GM12801 (cell line): ENCODE data around the gene KAT14.

Experiments used
- TF ChIP-seq, protein P1 (sequence below): IDR thresholded peaks from one replicate; pipeline ENCODE4 v1.5.1; 2011; ENCODE audit warnings: control low read depth; ENCODE audit not compliant: insufficient read length; ENCODE audit errors: extremely low read depth

KAT14 gene, protein sequence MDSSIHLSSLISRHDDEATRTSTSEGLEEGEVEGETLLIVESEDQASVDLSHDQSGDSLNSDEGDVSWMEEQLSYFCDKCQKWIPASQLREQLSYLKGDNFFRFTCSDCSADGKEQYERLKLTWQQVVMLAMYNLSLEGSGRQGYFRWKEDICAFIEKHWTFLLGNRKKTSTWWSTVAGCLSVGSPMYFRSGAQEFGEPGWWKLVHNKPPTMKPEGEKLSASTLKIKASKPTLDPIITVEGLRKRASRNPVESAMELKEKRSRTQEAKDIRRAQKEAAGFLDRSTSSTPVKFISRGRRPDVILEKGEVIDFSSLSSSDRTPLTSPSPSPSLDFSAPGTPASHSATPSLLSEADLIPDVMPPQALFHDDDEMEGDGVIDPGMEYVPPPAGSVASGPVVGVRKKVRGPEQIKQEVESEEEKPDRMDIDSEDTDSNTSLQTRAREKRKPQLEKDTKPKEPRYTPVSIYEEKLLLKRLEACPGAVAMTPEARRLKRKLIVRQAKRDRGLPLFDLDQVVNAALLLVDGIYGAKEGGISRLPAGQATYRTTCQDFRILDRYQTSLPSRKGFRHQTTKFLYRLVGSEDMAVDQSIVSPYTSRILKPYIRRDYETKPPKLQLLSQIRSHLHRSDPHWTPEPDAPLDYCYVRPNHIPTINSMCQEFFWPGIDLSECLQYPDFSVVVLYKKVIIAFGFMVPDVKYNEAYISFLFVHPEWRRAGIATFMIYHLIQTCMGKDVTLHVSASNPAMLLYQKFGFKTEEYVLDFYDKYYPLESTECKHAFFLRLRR

DNA sequence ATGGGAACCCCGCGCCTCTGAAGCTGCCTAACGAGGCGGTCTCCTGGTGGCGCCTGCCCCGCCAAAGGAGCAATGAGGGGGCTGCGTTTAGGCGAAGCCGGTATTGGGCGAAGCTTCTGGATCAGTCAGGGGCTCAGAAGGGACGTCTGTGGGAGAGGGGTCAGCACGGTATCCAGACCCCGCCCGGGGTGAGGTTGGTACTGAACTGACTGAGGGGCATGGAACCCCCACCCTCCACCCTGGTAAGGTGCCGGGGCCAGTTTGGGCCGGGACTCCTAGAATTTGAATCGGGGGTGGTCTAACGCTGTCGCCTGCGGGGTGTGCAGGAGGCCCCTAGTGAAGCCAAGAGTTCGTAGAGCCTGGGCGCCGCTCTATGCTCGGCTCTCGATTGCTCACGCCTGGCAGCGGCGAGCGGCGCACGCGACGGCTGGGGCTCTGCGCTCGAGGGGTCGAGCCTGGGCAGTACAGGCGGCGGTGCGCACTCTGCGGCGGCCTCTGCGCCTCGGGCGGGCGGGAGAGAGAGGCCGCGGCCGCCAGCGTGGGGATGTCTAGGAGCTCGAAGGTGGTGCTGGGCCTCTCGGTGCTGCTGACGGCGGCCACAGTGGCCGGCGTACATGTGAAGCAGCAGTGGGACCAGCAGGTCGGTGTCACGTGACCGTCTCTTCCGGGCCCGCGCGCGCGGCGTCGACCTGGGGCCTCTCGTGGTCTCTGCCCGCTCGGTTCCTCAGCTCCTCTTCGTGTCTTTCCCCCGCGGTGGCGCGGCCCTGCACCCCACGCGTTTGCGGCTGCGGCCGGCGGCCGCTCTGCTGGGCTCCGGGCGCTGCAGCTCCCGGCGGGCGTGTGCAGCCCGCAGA lies at the start of gene KAT14, which contains the start of gene PET117:
Gene KAT14, plus strand, starts transcription at position 452 of the 854 bp plus-strand sequence. CDS start 4,798 bp downstream, outside the sequence.
Gene PET117, plus strand, starts transcription at position 452 of the 854 bp plus-strand sequence. Its CDS starts 93 bp downstream, at position 545.
- TF ChIP-seq, protein P1, sequence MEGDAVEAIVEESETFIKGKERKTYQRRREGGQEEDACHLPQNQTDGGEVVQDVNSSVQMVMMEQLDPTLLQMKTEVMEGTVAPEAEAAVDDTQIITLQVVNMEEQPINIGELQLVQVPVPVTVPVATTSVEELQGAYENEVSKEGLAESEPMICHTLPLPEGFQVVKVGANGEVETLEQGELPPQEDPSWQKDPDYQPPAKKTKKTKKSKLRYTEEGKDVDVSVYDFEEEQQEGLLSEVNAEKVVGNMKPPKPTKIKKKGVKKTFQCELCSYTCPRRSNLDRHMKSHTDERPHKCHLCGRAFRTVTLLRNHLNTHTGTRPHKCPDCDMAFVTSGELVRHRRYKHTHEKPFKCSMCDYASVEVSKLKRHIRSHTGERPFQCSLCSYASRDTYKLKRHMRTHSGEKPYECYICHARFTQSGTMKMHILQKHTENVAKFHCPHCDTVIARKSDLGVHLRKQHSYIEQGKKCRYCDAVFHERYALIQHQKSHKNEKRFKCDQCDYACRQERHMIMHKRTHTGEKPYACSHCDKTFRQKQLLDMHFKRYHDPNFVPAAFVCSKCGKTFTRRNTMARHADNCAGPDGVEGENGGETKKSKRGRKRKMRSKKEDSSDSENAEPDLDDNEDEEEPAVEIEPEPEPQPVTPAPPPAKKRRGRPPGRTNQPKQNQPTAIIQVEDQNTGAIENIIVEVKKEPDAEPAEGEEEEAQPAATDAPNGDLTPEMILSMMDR, result no peak

DNA sequence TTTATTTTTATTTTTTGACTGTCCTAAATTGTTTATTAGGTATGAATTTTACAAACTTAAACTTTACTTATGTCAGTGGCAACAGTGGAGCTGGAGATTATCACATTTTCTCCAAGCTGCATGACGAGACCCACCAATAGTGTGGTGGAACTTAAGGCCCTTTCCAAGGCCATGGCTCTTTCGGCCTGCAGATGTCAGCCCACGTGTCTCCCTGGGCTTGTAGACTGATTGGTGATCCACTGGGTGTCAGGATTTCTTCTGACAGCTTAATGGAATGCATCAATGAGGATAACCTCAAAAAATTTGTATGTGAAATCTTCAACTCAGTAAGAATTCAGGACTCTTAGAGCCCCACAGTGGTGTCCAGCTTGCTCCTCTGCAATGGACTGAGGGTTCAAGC lies 47.6 kb upstream of the KAT14 start:
- TF ChIP-seq, protein P1, result no peak

DNA sequence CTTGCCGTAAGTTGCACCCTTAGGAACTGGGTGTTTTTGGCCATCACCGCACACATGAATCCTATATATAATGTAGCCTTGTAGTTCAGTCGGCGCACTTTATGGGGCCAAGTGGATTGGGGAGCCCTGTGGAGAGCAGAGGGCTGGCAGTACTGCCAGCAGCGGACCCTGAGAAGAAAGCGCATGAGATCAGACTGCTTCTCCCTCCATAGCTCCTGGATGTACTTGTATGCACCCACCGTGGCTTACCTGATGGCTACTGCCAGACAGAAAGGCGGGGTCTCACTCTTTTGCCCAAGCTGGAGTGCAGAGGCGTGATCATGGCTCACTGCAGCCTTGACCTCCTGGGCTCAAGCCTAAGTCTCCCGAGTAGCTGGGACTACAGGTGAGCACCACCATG lies 47.2 kb upstream of the KAT14 start:
- TF ChIP-seq, protein P1, result no peak

DNA sequence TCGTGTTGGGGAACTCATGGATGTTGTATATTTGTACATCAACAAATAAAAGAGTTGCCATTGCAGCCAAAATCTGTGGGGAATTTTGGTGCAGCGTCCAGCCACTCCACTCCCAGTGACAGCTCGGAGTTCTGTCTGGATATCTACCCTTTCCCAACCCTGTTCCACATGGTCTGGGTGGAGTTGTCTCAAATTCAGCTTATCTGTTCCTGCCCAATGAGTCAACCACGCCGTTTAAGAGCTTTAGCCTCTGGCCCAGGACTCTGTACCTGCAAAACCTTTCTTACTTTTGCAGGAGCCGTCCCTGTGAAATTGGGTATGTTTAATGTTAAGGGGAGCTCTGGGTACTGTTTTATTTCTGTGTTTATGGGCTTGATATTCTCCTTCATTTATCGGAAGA lies 46.0 kb upstream of the KAT14 start:
- TF ChIP-seq, protein P1, result no peak

DNA sequence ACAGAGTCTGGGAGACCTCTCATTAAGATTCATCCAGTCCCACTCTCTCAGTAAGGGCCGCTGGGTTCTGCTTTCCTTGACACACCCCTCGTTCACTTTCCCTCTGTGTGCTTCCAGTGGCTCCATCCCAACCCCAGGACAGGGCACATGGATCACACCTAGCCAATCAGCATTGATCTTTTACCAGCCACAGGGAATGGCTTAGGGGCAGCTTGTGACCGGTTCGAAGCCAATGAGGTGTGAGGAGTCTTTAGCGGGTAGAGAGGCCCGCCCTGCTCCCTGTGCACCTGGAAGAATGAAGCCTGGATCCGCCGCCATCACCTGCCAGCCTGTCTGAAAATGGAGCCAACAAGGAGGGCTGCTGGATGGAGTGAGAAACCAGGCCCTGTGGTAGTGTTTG lies 44.8 kb upstream of the KAT14 start:
- TF ChIP-seq, protein P1, result no peak

DNA sequence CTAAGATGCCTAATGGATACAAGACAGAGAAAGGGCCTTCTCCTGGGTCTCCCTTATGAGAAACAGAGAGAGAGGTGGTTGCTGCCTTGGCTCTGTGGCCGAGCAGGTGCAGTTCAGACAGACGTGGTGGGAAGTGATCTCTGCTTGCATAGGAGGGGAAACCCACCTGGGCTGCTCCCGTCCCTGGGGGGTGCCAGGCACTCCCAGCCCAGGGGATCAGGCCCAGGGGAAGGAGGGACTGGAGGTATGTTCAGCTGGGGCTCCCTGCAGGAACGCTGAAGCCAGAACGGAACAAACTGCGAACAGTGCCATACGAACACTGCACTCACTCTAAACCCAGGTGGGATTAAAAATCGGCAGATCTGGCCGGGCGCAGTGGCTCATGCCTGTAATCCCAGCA lies 44.3 kb upstream of the KAT14 start:
- TF ChIP-seq, protein P1, result no peak

DNA sequence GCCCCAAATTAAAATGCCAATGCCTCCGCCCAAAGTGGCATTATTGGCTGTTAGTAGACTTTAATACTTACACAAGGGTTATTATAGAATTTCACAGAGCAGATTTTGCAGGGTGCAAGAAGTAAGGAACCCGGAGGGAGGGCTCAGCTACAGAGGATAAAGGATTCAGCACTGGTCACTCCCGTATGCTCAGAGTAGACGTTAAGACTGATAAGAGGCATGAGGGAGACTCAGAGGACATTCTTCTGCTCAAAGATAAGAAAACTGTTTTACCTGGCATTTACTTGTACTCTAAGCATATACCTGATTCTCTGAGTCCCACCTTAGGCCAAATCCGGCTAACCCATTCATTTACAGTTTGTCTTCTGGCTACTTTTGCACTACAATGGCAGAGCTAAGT lies 43.5 kb upstream of the KAT14 start:
- TF ChIP-seq, protein P1, result no peak
